GM23338 (cell line): ENCODE data around the gene MDGA2. TPM values are rescaled to one million over a fixed set of nuclear protein-coding genes. Genes with fewer than 3 reads are reported as not detected.

ENCODE experiments used
- ATAC-seq: fragments of 200-7000 bp; cut with Tn5 transposase; 3 replicates; pipeline ENCODE4 v1.9.1; 2020
- DNase-seq: peaks from one replicate; pipeline ENCODE4 v3.0.0-alpha.2; 2015; ENCODE audit warnings: low spot score
- H2AFZ ChIP-seq: fragments of 200-600 bp; sonication (generic); 2 replicates; pipeline ENCODE4 v1.8.0; 2016; ENCODE audit warnings: antibody characterized with exemption, mild to moderate bottlenecking, moderate library complexity
- H3F3A ChIP-seq: fragments of 200-600 bp; sonication (generic); replicated peaks from 2 replicates; pipeline ENCODE4 v1.8.0; 2017; ENCODE audit warnings: antibody characterized with exemption, mixed run types, low read depth
- H3K27ac ChIP-seq: fragments of 200-600 bp; sonication (generic); 2 replicates; pipeline ENCODE4 v1.6.1; 2016; ENCODE audit warnings: low read depth
- H3K27me3 ChIP-seq: fragments of 200-600 bp; sonication (generic); 2 replicates; pipeline ENCODE4 v1.8.0; 2016; ENCODE audit warnings: mild to moderate bottlenecking, mixed run types, moderate library complexity; ENCODE audit not compliant: insufficient read depth
- H3K36me3 ChIP-seq: fragments of 200-600 bp; sonication (generic); 2 replicates; pipeline ENCODE4 v1.8.0; 2016; ENCODE audit warnings: mild to moderate bottlenecking; ENCODE audit not compliant: insufficient read depth
- H3K4me1 ChIP-seq: fragments of 200-600 bp; sonication (generic); 2 replicates; pipeline ENCODE4 v1.8.0; 2016; ENCODE audit warnings: mild to moderate bottlenecking, moderate library complexity; ENCODE audit not compliant: insufficient read depth
- H3K4me2 ChIP-seq: fragments of 200-600 bp; sonication (generic); 2 replicates; pipeline ENCODE4 v1.7.1; 2017; ENCODE audit warnings: mixed run types
- H3K4me3 ChIP-seq: fragments of 200-600 bp; sonication (generic); 2 replicates; pipeline ENCODE4 v1.6.1; 2016; ENCODE audit warnings: mixed run types
- H3K79me2 ChIP-seq: fragments of 200-600 bp; sonication (generic); replicated peaks from 2 replicates; pipeline ENCODE4 v1.8.0; 2017; ENCODE audit warnings: mild to moderate bottlenecking; ENCODE audit not compliant: insufficient read depth
- H3K9me2 ChIP-seq: fragments of 200-600 bp; sonication (generic); 2 replicates; pipeline ENCODE4 v1.8.0; 2017; ENCODE audit not compliant: insufficient read depth
- H4K20me1 ChIP-seq: fragments of 200-600 bp; sonication (generic); replicated peaks from 2 replicates; pipeline ENCODE4 v1.8.0; 2017; ENCODE audit warnings: mild to moderate bottlenecking; ENCODE audit not compliant: insufficient read depth
- H3K27ac Mint-ChIP-seq: 2 replicates; pipeline ENCODE4 v1.8.0; 2020; ENCODE audit warnings: inconsistent platforms, mild to moderate bottlenecking, moderate library complexity, mixed read lengths
- H3K27me3 Mint-ChIP-seq: 3 replicates; pipeline ENCODE4 v1.8.0; 2022; ENCODE audit warnings: low read depth, mild to moderate bottlenecking, moderate library complexity, mixed read lengths, inconsistent platforms; ENCODE audit not compliant: insufficient read depth, poor library complexity
- H3K36me3 Mint-ChIP-seq: 3 replicates; pipeline ENCODE4 v1.8.0; 2021; ENCODE audit warnings: low read depth, mild to moderate bottlenecking, inconsistent platforms, moderate library complexity, mixed read lengths
- H3K4me1 Mint-ChIP-seq: 3 replicates; pipeline ENCODE4 v1.8.0; 2020; ENCODE audit warnings: mild to moderate bottlenecking, inconsistent platforms, mixed read lengths
- H3K4me3 Mint-ChIP-seq: 3 replicates; pipeline ENCODE4 v1.8.0; 2021; ENCODE audit warnings: moderate library complexity, mild to moderate bottlenecking, inconsistent platforms, mixed read lengths
- H3K9me3 Mint-ChIP-seq: 3 replicates; pipeline ENCODE4 v1.8.0; 2020; ENCODE audit warnings: moderate library complexity, mild to moderate bottlenecking, inconsistent platforms, mixed read lengths
- CREB1 ChIP-seq: fragments of 250-450 bp; sonication (Bioruptor Pico); IDR thresholded peaks from 2 replicates; pipeline ENCODE4 v1.5.0; 2020; ENCODE audit warnings: low read depth, mild to moderate bottlenecking, moderate library complexity
- EZH2 ChIP-seq: fragments of 200-600 bp; sonication (generic); IDR thresholded peaks from one replicate; pipeline ENCODE4 v1.8.0; 2017; ENCODE audit warnings: antibody characterized with exemption, mild to moderate bottlenecking, low read depth; ENCODE audit not compliant: unreplicated experiment
- EZH2phosphoT487 ChIP-seq: fragments of 200-600 bp; sonication (generic); IDR thresholded peaks from one replicate; pipeline ENCODE4 v1.8.1; 2018; ENCODE audit warnings: antibody characterized with exemption; ENCODE audit not compliant: unreplicated experiment
- JUNB ChIP-seq: IDR thresholded peaks from one replicate; pipeline ENCODE4 v1.6.1; 2016; ENCODE audit warnings: antibody characterized with exemption; ENCODE audit not compliant: unreplicated experiment
- NANOG ChIP-seq: IDR thresholded peaks from 2 replicates; pipeline ENCODE4 v1.6.1; 2016; ENCODE audit warnings: antibody characterized with exemption, borderline replicate concordance
- POLR2AphosphoS5 ChIP-seq: IDR thresholded peaks from 2 replicates; pipeline ENCODE4 v1.6.1; 2016; ENCODE audit warnings: antibody characterized with exemption, low read depth
- REST ChIP-seq: IDR thresholded peaks from one replicate; pipeline ENCODE4 v1.6.1; 2018; ENCODE audit warnings: antibody characterized with exemption; ENCODE audit not compliant: unreplicated experiment
- STAT1 ChIP-seq: IDR thresholded peaks from one replicate; pipeline ENCODE4 v1.6.1; 2016; ENCODE audit warnings: antibody characterized with exemption; ENCODE audit not compliant: unreplicated experiment
- ZNF114 ChIP-seq: fragments of 250-450 bp; sonication (Bioruptor Pico); IDR thresholded peaks from 2 replicates; pipeline ENCODE4 v1.5.0; 2020; ENCODE audit warnings: mild to moderate bottlenecking, moderate library complexity
- ZNF331 ChIP-seq: fragments of 250-450 bp; sonication (Bioruptor Pico); IDR thresholded peaks from 2 replicates; pipeline ENCODE4 v1.5.0; 2020; ENCODE audit warnings: low read depth, mild to moderate bottlenecking, moderate library complexity
- ZNF462 ChIP-seq: fragments of 250-450 bp; sonication (Bioruptor Pico); IDR thresholded peaks from 2 replicates; pipeline ENCODE4 v1.5.0; 2020; ENCODE audit warnings: mild to moderate bottlenecking, moderate library complexity
- polyA plus RNA-seq: library from polyadenylated mRNA; unstranded; fragments of >200 nt; fragmentation: Nextera tagmentation; extraction: Ambion mirVana; gene quantifications from 2 replicates; pipeline ENCODE4 v1.2.1, GENCODE V29; 2016
- total RNA-seq: library from RNA; depleted of rRNA; stranded (reverse); fragments of >200 nt; shearing (Covaris generic); gene quantifications from 2 replicates; pipeline ENCODE4 v1.2.3, GENCODE V29; 2014
- TF ChIP-seq, protein P1 (sequence below): IDR thresholded peaks from 2 replicates; pipeline ENCODE4 v1.6.1; 2016; ENCODE audit warnings: antibody characterized with exemption
- TF ChIP-seq, protein P2 (sequence below), 2 experiments: fragments of 200-600 bp in 1 of 2; sonication (generic) in 1 of 2; conservative IDR thresholded peaks; 2 replicates each; pipeline versions ENCODE4 v1.5.1 to v1.6.1; 2016 to 2017; ENCODE audit warnings: antibody characterized with exemption in 2 of 2, low read depth in 2 of 2, mild to moderate bottlenecking in 2 of 2, moderate library complexity in 1 of 2

MDGA2 gene
- total and polyA plus RNA-seq, 2 experiments from 2014 or later: 0.68 to 1.7 TPM

DNA sequence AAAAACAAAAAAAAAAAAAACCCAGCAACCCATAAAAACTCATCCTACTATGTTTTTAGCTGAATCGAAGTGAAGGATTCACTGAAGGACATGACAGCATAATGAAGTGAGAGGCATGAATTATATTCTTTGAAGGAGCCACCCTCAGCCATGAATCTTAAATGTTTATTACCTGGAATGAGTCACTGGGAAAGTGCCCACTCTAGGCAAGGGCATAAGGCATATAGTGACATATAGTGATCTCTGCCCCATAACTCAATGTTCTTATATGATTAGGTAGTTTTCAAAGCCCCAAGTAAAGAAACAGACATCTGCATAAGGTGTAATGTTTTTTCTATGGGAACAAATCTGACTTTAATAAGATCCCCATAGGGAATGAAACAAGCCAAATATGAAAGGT is 79.9 kb downstream of the MDGA2 start:
- Mint-ChIP-seq H3K4me3 (no peak overlapping the region), H3K27me3 (peaks cover 2% of the 10 kb centered on the region), H3K36me3 (no peaks in the 10 kb centered on the region), H3K9me3 (no peaks in the 10 kb centered on the region), H3K4me1 (no peaks in the 10 kb centered on the region), H3K27ac (no peak overlapping the region)
- Histone ChIP-seq H3K4me1 (no peaks in the 10 kb centered on the region), H3K79me2 (no peaks in the 10 kb centered on the region), H3K27ac (no peak overlapping the region), H2AFZ (no peak overlapping the region), H3K9me2 (no peaks in the 10 kb centered on the region), H3K36me3 (no peaks in the 10 kb centered on the region), H3K4me2 (no peak overlapping the region), H3K4me3 (no peak overlapping the region), H3F3A (no peaks in the 10 kb centered on the region), H3K27me3 (no peaks in the 10 kb centered on the region), H4K20me1 (no peaks in the 10 kb centered on the region)
- DNase-seq (no peak), ATAC-seq (no peak)
- TF ChIP-seq, protein P1, sequence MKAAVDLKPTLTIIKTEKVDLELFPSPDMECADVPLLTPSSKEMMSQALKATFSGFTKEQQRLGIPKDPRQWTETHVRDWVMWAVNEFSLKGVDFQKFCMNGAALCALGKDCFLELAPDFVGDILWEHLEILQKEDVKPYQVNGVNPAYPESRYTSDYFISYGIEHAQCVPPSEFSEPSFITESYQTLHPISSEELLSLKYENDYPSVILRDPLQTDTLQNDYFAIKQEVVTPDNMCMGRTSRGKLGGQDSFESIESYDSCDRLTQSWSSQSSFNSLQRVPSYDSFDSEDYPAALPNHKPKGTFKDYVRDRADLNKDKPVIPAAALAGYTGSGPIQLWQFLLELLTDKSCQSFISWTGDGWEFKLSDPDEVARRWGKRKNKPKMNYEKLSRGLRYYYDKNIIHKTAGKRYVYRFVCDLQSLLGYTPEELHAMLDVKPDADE: no peak
- TF ChIP-seq EZH2 (no peak), CREB1 (CRISPR knock-in tag) (no peak), NANOG (no peak), EZH2phosphoT487 (no peak), ZNF114 (no peak), STAT1 (no peak), ZNF331 (no peak), POLR2AphosphoS5 (no peak), REST (no peak), ZNF462 (no peak), JUNB (no peak)
- TF ChIP-seq, protein P2, sequence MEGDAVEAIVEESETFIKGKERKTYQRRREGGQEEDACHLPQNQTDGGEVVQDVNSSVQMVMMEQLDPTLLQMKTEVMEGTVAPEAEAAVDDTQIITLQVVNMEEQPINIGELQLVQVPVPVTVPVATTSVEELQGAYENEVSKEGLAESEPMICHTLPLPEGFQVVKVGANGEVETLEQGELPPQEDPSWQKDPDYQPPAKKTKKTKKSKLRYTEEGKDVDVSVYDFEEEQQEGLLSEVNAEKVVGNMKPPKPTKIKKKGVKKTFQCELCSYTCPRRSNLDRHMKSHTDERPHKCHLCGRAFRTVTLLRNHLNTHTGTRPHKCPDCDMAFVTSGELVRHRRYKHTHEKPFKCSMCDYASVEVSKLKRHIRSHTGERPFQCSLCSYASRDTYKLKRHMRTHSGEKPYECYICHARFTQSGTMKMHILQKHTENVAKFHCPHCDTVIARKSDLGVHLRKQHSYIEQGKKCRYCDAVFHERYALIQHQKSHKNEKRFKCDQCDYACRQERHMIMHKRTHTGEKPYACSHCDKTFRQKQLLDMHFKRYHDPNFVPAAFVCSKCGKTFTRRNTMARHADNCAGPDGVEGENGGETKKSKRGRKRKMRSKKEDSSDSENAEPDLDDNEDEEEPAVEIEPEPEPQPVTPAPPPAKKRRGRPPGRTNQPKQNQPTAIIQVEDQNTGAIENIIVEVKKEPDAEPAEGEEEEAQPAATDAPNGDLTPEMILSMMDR (conservative IDR thresholded peaks at IDR 0.05; ENCODE audit: low read depth in 2 of 2): no peak
